Epithelial cell of proximal tubule (primary cell): Measurements from ENCODE around the gene TPCN1. TPM values are rescaled to one million over a fixed set of nuclear protein-coding genes. Genes with fewer than 3 reads are reported as not detected.

ENCODE experiments used
- DNase-seq: peaks from one replicate; pipeline ENCODE4 v3.0.0-alpha.2; 2011; ENCODE audit warnings: low read depth
- H3K4me3 ChIP-seq: 2 replicates; pipeline ENCODE4 v1.5.1; 2011; ENCODE audit warnings: low read depth, mild to moderate bottlenecking, low read length
- total RNA-seq: library from RNA; depleted of rRNA; stranded (reverse); fragments of >200 nt; gene quantifications from 2 replicates; pipeline ENCODE4 v1.2.3, GENCODE V29; 2015
- TF ChIP-seq, protein P1 (sequence below): conservative IDR thresholded peaks from 2 replicates; pipeline ENCODE4 v1.5.1; 2012; ENCODE audit warnings: low read depth, mild to moderate bottlenecking, low read length

The TPCN1 gene
- total RNA-seq, 1 donor from 2014 or later = 32.0 TPM

DNA sequence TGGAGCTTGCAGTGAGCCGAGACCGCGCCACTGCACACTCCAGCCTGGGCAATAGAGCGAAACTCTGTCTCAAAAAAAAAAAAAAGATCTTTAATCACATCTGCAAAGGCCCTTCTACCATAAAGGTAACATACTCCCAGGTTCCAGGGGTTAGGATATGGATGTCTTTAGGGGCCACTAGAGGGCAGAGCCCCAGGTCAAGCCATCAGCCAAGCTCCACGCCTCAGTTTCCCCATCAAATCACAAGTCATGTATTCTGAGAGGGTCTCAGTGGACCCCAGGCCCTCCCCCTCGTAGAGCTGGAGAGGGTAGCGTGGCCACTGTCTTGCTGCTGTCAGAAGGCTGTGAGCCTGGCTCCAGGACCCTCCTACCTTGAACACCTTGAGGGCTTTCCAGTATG lies 94.9 kb downstream of the TPCN1 start:
- DNase-seq = no peak
- no peak overlapping the region for H3K4me3 ChIP-seq
- TF ChIP-seq, protein P1, sequence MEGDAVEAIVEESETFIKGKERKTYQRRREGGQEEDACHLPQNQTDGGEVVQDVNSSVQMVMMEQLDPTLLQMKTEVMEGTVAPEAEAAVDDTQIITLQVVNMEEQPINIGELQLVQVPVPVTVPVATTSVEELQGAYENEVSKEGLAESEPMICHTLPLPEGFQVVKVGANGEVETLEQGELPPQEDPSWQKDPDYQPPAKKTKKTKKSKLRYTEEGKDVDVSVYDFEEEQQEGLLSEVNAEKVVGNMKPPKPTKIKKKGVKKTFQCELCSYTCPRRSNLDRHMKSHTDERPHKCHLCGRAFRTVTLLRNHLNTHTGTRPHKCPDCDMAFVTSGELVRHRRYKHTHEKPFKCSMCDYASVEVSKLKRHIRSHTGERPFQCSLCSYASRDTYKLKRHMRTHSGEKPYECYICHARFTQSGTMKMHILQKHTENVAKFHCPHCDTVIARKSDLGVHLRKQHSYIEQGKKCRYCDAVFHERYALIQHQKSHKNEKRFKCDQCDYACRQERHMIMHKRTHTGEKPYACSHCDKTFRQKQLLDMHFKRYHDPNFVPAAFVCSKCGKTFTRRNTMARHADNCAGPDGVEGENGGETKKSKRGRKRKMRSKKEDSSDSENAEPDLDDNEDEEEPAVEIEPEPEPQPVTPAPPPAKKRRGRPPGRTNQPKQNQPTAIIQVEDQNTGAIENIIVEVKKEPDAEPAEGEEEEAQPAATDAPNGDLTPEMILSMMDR = peak; percentile 37

DNA sequence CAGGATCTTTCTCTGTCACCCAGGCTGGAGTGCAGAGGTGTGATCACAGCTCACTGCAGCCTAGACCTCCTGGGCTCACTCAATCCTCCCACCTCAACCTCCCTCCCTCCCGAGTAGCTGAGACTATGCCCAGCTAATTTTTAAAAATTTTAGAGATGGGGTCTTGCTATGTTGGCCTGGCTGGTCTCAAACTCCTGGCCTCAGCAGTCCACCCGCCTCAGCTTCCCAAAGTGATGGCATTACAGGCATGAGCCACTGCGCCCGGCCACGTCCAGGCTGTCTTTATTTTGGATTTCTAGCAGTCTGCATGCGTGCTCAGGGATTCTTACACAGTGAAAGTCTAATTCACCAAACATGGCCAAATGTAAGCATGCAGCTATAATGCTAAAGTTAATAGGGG lies 95.9 kb downstream of the TPCN1 start:
- H3K4me3 ChIP-seq = no peak overlapping the region
- no peak for DNase-seq
- TF ChIP-seq, protein P1 = no peak

DNA sequence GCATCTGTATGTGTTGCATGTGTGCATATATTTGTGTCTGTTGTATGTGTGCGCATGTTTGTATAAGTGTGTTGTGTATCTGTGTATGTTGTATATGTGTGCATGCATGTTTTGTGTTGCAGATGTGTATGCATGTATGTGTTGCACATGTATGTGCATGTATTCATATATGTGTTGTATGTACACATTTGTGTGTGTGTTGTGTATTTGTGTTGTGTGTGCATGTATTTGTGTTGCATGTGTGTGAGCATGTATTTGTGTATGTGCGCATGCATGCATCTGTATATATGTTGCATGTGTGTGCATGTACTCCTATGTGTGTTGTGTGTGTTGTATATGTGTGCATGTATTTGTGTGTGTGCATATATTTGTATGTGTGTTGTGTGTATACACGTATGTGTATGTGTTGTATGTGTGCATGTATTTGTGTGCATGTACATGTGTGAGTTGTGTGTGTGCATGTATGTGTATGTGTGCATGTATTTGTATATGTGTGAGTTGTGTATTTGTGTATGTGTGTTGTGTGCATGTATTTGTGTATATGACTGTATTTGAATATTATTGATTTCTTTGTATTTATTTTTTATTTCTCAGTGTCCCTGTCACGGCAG lies 96.9 kb downstream of the TPCN1 start:
- no peak overlapping the region for H3K4me3 ChIP-seq
- TF ChIP-seq, protein P1 = no peak

DNA sequence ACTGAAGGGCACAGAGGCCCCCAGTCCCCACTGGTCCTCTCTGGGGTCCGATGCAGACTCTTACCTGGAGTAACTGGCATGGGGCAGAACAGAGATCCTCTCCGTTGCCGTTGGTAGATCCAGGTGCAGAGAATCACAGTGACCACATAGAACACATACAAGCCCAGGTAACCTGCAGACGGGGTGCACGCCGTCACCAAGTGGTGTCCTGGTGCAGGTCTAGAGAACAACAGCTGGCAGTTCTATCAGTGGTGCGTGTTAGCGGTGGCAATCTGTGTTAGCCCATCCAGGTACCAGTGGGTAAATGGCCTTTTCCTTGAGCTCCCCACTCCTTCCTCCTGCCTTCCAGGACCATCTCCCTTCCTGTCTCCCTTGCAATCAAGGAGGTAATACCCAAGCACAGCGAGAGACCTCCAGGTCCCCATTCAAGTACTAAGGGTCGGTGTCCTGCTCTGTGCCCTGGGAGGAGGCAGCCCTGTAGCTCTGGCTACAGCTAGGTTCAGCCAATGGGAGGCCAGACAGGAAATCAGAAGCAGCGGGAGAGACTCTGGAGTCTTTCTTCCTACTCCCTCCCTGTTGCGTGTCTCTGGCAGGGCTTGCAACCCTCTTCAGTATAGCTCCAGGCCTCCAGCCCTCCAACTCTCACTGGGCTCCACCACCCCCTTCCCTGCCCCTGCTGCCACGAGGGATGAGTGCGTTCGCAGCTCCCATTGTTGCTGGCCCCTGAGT lies 97.8 kb downstream of the TPCN1 start:
- DNase-seq = no peak
- TF ChIP-seq, protein P1 = no peak
- H3K4me3 ChIP-seq = no peak overlapping the region

More for the DNA sequence above, 96.9 kb downstream of the TPCN1 start:
- no peak for DNase-seq

DNA sequence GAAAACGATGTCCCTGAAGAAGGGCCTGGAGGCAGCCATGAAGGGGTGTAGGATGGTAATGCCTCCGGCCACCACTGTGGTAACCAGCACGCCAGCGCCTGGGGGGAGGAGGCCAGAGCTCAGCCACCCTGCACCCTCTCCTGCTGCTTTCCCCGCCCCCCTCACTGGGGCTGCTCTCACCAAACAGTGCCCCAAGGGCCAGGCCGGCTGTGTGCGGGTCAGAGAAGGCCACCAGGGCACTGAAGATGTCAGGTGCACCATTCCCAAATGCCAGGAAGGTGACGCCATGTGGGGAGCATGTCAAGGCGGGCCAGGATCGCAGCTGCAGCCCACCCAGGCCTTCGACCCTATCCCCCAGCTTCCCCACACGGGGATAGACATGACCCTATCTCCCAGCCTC lies 99.1 kb downstream of the TPCN1 start:
- no peak overlapping the region for H3K4me3 ChIP-seq
- TF ChIP-seq, protein P1 = no peak
- DNase-seq = no peak

DNA sequence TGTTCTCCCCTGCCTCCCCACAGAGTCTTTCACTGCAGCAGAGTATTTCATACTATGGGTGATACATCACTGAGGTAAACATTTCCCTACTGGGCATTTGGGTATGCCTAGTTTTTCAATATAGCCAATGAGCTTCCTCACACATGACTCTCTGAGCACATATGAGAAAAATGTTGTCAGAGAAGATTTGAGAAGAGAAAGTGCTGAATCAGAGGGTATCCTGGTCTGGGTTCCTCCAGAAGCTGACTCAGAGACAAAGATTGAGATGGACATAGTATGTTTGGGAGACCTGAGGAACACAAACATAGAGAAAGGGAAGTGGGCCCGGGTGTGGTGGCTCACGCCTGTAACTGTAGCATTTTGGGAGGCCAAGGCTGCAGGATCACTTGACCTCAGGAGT lies 101.1 kb downstream of the TPCN1 start:
- TF ChIP-seq, protein P1 = no peak
- no peak for DNase-seq

DNA sequence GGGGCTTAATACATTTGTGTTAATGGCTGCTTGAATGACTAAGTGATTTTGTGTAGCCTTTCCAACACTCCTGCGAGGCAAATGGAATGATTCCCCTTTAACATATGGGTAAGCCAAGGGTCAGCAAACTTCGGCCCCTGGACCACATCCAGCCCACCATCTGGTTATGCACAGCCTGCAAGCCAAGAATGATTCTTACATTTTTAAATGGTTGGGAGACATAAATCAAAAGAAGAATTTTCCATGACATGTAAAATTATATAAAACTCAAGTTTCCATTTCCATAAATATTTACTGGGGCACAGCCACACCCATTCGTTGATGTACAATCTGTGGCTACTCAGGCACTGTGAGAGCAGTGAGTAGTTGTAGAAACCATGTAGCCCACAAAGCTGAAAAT lies 104.7 kb downstream of the TPCN1 start:
- TF ChIP-seq, protein P1 = no peak
- H3K4me3 ChIP-seq = no peak overlapping the region
- no peak for DNase-seq

More for the DNA sequence above, 101.1 kb downstream of the TPCN1 start:
- no peak overlapping the region for H3K4me3 ChIP-seq
